ENCODE data around the gene RELCH. TPM values are rescaled to one million over a fixed set of nuclear protein-coding genes. Genes with fewer than 3 reads are reported as not detected.

RELCH gene
- total RNA-seq, 4 donors from 2014 or later, result 37.0 to 117 (median 68.7) TPM

DNA sequence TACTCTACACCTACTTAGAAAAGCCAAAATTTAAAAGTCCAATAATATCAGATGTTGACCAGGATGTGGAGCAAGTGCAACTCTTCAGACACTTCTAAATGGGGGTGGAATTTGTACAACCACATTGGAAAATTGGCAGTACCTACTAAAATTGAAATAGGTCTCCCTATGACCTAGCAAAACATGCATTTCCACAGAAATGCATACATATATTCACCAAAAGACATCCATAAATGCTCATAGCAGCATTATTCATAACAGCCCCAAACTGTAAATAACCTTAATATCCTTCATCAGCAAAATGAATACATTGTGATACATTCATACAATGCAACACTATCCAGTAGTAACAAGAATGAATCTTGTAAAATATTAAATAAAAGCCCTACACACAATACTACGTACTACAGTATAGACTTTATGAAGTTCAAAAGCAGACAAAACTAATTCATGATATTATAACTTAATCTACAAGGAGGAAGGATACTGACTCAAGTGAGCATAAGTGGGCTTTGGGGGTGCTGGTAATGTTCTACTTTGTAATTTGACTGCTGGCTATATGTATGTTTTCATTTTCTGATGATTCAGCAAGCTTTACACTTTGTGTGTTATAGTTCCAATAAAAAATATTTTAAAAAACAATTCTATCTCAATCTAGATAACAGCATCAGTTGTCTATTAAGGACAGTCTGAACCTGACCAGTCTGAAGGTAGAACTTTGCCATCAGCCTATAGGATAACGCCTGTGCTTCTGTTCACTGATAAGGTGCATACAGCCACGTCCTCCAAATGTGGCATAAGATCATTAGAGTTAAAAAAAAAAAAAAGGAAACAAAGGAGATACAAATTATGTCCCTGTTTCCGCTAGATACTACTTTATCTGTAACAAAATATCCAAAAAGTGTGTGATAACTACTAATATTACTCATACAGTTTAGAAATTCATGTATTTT lies 131.4 kb downstream of the RELCH start:
- Histone ChIP-seq H3K9me3 (no peaks in the 10 kb centered on the region), H3K27me3 (no peaks in the 10 kb centered on the region), H3K27ac (no peak overlapping the region), H3K4me3 (no peak overlapping the region), H3K4me1 (peaks cover 0 to 3% (median 0%) of the 10 kb centered on the region in 4 donors), H3K36me3 (no peaks in the 10 kb centered on the region)
- 72 to 86% methylated on average over 4 of the region's 4 CpGs for WGBS, 2 donors (ENCODE audit: low coverage in 1 of 2)
- in situ Hi-C loops (cut with MboI; ENCODE audit: low pct_ligation_motif_present in 1 of 4, low pct_unique_long_range_greater_than_20kb in 1 of 4, low sequenced_read_pairs in 3 of 4) (no loop called here), intact Hi-C loops (cut with DNase I; ENCODE audit: low total_unique reads) (no loop called here)
- TF ChIP-seq POLR2AphosphoS5 (IDR thresholded peaks at IDR 0.05) (no peak), EP300 (IDR thresholded peaks at IDR 0.05; ENCODE audit: low read depth) (no peak), POLR2A (IDR thresholded peaks at IDR 0.05) (no peak)
- TF ChIP-seq, protein P1, sequence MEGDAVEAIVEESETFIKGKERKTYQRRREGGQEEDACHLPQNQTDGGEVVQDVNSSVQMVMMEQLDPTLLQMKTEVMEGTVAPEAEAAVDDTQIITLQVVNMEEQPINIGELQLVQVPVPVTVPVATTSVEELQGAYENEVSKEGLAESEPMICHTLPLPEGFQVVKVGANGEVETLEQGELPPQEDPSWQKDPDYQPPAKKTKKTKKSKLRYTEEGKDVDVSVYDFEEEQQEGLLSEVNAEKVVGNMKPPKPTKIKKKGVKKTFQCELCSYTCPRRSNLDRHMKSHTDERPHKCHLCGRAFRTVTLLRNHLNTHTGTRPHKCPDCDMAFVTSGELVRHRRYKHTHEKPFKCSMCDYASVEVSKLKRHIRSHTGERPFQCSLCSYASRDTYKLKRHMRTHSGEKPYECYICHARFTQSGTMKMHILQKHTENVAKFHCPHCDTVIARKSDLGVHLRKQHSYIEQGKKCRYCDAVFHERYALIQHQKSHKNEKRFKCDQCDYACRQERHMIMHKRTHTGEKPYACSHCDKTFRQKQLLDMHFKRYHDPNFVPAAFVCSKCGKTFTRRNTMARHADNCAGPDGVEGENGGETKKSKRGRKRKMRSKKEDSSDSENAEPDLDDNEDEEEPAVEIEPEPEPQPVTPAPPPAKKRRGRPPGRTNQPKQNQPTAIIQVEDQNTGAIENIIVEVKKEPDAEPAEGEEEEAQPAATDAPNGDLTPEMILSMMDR (IDR thresholded peaks at IDR 0.05), result no peak
- no peak for DNase-seq

DNA sequence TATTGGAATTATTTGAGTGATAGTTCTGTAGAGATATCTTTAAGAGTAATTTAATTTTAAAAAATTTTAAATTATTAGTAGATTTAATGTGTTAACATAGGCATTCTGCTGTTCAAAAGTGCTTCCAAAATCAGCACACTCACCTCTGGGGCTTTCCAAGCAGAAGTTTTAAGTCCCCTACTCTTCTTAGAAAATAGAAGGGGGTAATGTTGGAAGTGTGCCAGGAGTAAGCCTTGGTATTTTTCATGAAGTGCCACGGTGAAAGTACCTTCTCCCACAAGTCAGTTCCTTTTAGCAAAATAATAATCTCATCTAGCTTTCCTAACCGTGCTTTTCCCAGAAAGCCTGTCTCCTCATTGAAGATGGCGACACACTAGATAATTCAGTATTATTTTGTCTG lies 134.1 kb downstream of the RELCH start:
- H3K4me3 ChIP-seq, result no peak overlapping the region
- in situ Hi-C loops (cut with MboI; ENCODE audit: low pct_ligation_motif_present in 1 of 4, low pct_unique_long_range_greater_than_20kb in 1 of 4, low sequenced_read_pairs in 3 of 4) (no loop called here), intact Hi-C loops (cut with DNase I; ENCODE audit: low total_unique reads) (no loop called here)
- no peak overlapping the region for H3K27ac ChIP-seq
- H3K9me3 ChIP-seq, result no peaks in the 10 kb centered on the region
- TF ChIP-seq POLR2AphosphoS5 (IDR thresholded peaks at IDR 0.05) (no peak), EP300 (IDR thresholded peaks at IDR 0.05; ENCODE audit: low read depth) (no peak), POLR2A (IDR thresholded peaks at IDR 0.05) (no peak)
- TF ChIP-seq, protein P1 (IDR thresholded peaks at IDR 0.05), result no peak
- no peak for DNase-seq
- peaks cover 21% of the 10 kb centered on the region for H3K27me3 ChIP-seq
- no peaks in the 10 kb centered on the region for H3K36me3 ChIP-seq
- WGBS, 2 donors (ENCODE audit: low coverage in 1 of 2), result 51 to 55% methylated on average over 3 of the region's 3 CpGs
- peaks cover 7 to 25% (median 19%) of the 10 kb centered on the region in 4 donors for H3K4me1 ChIP-seq

DNA sequence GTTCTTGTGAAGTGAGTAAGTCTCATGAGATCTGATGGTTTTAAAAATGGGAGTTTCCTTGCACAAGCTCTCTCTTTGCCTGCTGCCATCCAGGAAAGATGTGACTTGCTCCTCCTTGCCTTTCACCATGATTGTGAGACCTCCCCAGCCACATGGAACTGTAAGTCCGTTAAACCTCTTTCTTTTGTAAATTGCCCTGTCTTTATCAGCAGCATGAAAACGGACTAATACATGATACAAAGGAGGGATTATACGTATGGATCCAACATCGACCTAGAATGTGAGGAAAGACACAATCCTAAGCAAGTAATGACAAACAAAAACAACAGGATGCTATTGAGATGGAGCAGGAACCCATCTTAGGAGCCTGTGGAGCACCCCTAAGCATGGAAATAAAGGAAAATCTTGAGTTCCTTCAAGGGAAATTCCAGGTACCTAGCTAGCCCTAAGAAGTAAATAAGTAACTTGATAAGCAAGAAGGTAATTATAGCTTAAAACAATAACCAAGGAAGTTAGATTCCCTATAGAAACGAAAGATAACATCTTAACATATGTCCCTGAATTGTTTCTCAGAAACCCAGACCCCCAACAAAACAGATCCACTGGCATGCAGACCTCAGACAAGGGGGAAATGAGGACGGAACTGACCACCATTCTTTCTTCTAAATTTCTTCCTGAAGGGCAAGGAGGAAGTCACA lies 136.6 kb downstream of the RELCH start:
- in situ Hi-C loops (cut with MboI; ENCODE audit: low pct_ligation_motif_present in 1 of 4, low pct_unique_long_range_greater_than_20kb in 1 of 4, low sequenced_read_pairs in 3 of 4), result no loop called here
- Histone ChIP-seq H3K4me3 (no peak overlapping the region), H3K27ac (peak overlapping the region; percentile 20 to 83 (median 71)), H3K4me1 (peaks cover 7 to 45% (median 30%) of the 10 kb centered on the region in 4 donors), H3K9me3 (no peaks in the 10 kb centered on the region), H3K27me3 (peaks cover 45% of the 10 kb centered on the region), H3K36me3 (no peaks in the 10 kb centered on the region)
- intact Hi-C loops (cut with DNase I; ENCODE audit: low total_unique reads), result no loop called here
- TF ChIP-seq, protein P1 (IDR thresholded peaks at IDR 0.05), result no peak
- TF ChIP-seq POLR2AphosphoS5 (IDR thresholded peaks at IDR 0.05) (no peak), POLR2A (IDR thresholded peaks at IDR 0.05) (no peak), EP300 (IDR thresholded peaks at IDR 0.05; ENCODE audit: low read depth) (no peak)
- WGBS, 2 donors (ENCODE audit: low coverage in 1 of 2), result 24 to 42% methylated on average over 6 of the region's 6 CpGs
- DNase-seq, result no peak

DNA sequence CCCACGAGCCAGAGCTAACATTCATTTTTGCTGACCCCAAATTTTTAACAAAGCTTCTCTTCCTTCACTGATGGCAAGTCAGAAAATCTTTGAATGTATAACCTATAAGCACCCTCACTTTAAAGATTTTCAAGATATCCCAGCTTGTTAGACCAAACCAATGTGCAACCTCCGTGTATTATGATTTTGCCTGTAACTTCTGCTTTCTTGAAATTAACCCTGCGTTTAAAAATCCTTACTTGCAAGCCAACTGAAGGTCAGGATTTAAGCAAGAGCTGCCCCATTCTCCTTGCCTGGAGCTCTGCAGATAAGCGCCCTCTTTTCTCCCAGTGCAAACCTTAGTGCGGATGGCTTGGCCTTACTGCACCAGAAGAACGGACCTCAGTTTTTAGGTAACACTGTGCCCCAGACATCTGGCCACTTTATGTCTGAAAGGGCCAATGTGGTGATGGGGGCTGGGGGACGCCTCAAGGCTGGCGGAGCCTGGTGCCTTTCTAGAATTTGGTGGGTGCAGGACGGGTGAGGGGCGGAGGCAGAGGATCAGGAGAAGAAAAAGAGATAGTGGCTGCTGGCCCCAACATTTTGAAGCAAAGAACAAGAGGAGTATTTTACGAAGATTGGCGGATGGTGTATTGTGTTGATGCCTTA lies 137.2 kb downstream of the RELCH start:
- in situ Hi-C loops (cut with MboI; ENCODE audit: low pct_ligation_motif_present in 1 of 4, low pct_unique_long_range_greater_than_20kb in 1 of 4, low sequenced_read_pairs in 3 of 4) (no loop called here), intact Hi-C loops (cut with DNase I; ENCODE audit: low total_unique reads) (no loop called here)
- peak overlapping the region; percentile 20 to 83 (median 71) for H3K27ac ChIP-seq
- H3K27me3 ChIP-seq, result peaks cover 52% of the 10 kb centered on the region
- DNase-seq, result no peak
- peaks cover 9 to 52% (median 37%) of the 10 kb centered on the region in 4 donors for H3K4me1 ChIP-seq
- no peaks in the 10 kb centered on the region for H3K9me3 ChIP-seq
- H3K4me3 ChIP-seq, result peak overlapping the region in 2 of 4 donors; percentile 42 to 58
- 37 to 51% methylated on average over 7 to 12 of the region's 12 CpGs for WGBS, 2 donors (ENCODE audit: low coverage in 1 of 2)
- TF ChIP-seq, protein P1 (IDR thresholded peaks at IDR 0.05), result no peak
- TF ChIP-seq POLR2A (IDR thresholded peaks at IDR 0.05) (no peak), EP300 (IDR thresholded peaks at IDR 0.05; ENCODE audit: low read depth) (no peak), POLR2AphosphoS5 (IDR thresholded peaks at IDR 0.05) (no peak)
- no peaks in the 10 kb centered on the region for H3K36me3 ChIP-seq
